K562 (cell line): Measurements from ENCODE around the gene HERC5. TPM values are rescaled to one million over a fixed set of nuclear protein-coding genes. Genes with fewer than 3 reads are reported as not detected.

ENCODE experiments used
- CREB3 ChIP-seq: fragments of 450-650 bp; conservative IDR thresholded peaks from 2 replicates; pipeline ENCODE4 v1.6.1; 2016; ENCODE audit warnings: missing genetic modification characterization, low read depth, mild to moderate bottlenecking, missing compliant biosample characterization, moderate library complexity
- EWSR1 ChIP-seq: fragments of 450-650 bp; IDR thresholded peaks from 2 replicates; pipeline ENCODE4 v1.6.1; 2018; ENCODE audit warnings: borderline replicate concordance, mild to moderate bottlenecking, low read depth, moderate library complexity; ENCODE audit not compliant: partially characterized antibody
- FOXA3 ChIP-seq, 2 experiments: fragments of 450-650 bp in 1 of 2; sonication (generic) in 1 of 2; formaldehyde crosslinking; IDR thresholded peaks in 1 of 2; conservative IDR thresholded peaks in 1 of 2; 2 replicates each; pipeline versions ENCODE4 v1.4.0 to v1.8.0; 2020 to 2022; ENCODE audit warnings: mild to moderate bottlenecking in 2 of 2, missing genetic modification reagents in 1 of 2
- FOXM1 ChIP-seq, 2 experiments: fragments of 450-650 bp in 1 of 2; sonication (generic) in 1 of 2; formaldehyde crosslinking in 1 of 2; IDR thresholded peaks; 2 replicates each; pipeline versions ENCODE4 v1.6.1 to v1.9.0; 2017 to 2022; ENCODE audit warnings: low read depth in 2 of 2, mild to moderate bottlenecking in 2 of 2, missing genetic modification reagents in 1 of 2, moderate library complexity in 1 of 2
- KLF13 ChIP-seq: fragments of 450-650 bp; IDR thresholded peaks from 2 replicates; pipeline ENCODE4 v1.6.1; 2016; ENCODE audit warnings: missing genetic modification characterization, low read depth, mild to moderate bottlenecking, missing compliant biosample characterization, moderate library complexity, borderline replicate concordance
- LCOR ChIP-seq: sonication (generic); formaldehyde crosslinking; IDR thresholded peaks from 2 replicates; pipeline ENCODE4 v1.8.0; 2022; ENCODE audit warnings: mild to moderate bottlenecking, missing genetic modification reagents
- NCOR1 ChIP-seq: fragments of 450-650 bp; IDR thresholded peaks from 2 replicates; pipeline ENCODE4 v1.6.1; 2016; ENCODE audit warnings: mild to moderate bottlenecking, moderate library complexity
- PCBP2 ChIP-seq: fragments of 200-400 bp; formaldehyde crosslinking; IDR thresholded peaks from 2 replicates; pipeline ENCODE4 v1.6.1; 2018; ENCODE audit warnings: low read length, low read depth, mild to moderate bottlenecking, moderate library complexity; ENCODE audit not compliant: poor library complexity, severe bottlenecking
- POU5F1 ChIP-seq: fragments of 150-350 bp; IDR thresholded peaks from 2 replicates; pipeline ENCODE4 v1.6.1; 2014; ENCODE audit warnings: borderline replicate concordance, low read length, low read depth, mild to moderate bottlenecking; ENCODE audit not compliant: partially characterized antibody
- PYGO2 ChIP-seq: fragments of 450-650 bp; IDR thresholded peaks from 2 replicates; pipeline ENCODE4 v1.6.1; 2016; ENCODE audit warnings: mild to moderate bottlenecking, missing genetic modification characterization, moderate library complexity, missing compliant biosample characterization
- RBBP5 ChIP-seq: fragments of 200-600 bp; sonication (generic); IDR thresholded peaks from 2 replicates; pipeline ENCODE4 v1.6.1; 2012; ENCODE audit warnings: borderline replicate concordance, mild to moderate bottlenecking, low read length, control low read depth, inconsistent platforms; ENCODE audit not compliant: insufficient read depth, poor library complexity, severe bottlenecking
- SLC30A9 ChIP-seq: fragments of 250-450 bp; sonication (Bioruptor Pico); IDR thresholded peaks from 2 replicates; pipeline ENCODE4 v1.8.0; 2022; ENCODE audit warnings: mild to moderate bottlenecking, moderate library complexity
- SMAD1 ChIP-seq: fragments of 150-350 bp; IDR thresholded peaks from 2 replicates; pipeline ENCODE4 v1.6.1; 2014; ENCODE audit warnings: low read length, low read depth; ENCODE audit not compliant: partially characterized antibody
- SMARCC2 ChIP-seq: fragments of 450-650 bp; IDR thresholded peaks from 2 replicates; pipeline ENCODE4 v1.6.1; 2017; ENCODE audit warnings: antibody characterized with exemption, moderate library complexity, mild to moderate bottlenecking, low read depth
- TFAP4 ChIP-seq: sonication (generic); formaldehyde crosslinking; IDR thresholded peaks from 2 replicates; pipeline ENCODE4 v1.8.0; 2022; ENCODE audit warnings: missing genetic modification reagents, mild to moderate bottlenecking, moderate library complexity, borderline replicate concordance
- ZMIZ1 ChIP-seq, 2 experiments: fragments of 150-350 bp in 1 of 2; IDR thresholded peaks; 2 replicates each; pipeline ENCODE4 v1.6.1; 2012 to 2016; ENCODE audit warnings: low read depth in 2 of 2, low read length in 2 of 2, mild to moderate bottlenecking in 1 of 2, moderate library complexity in 1 of 2
- ZNF146 ChIP-seq: IDR thresholded peaks from one replicate; pipeline ENCODE4 v1.6.1; 2018; ENCODE audit warnings: missing compliant biosample characterization; ENCODE audit not compliant: unreplicated experiment
- ZNF212 ChIP-seq: fragments of 450-650 bp; formaldehyde crosslinking; IDR thresholded peaks from 2 replicates; pipeline ENCODE4 v1.4.0; 2020; ENCODE audit warnings: mild to moderate bottlenecking
- ZNF408 ChIP-seq: fragments of 250-450 bp; sonication (Bioruptor Pico); IDR thresholded peaks from 2 replicates; pipeline ENCODE4 v1.4.0; 2020; ENCODE audit warnings: low read depth, mild to moderate bottlenecking, moderate library complexity
- ZNF76 ChIP-seq: fragments of 250-450 bp; sonication (Bioruptor Pico); IDR thresholded peaks from 2 replicates; pipeline ENCODE4 v1.4.0; 2020; ENCODE audit warnings: mild to moderate bottlenecking, moderate library complexity, borderline replicate concordance
- polyA plus RNA-seq, 8 experiments: library from polyadenylated mRNA; depleted of rRNA in 4 of 8; stranded (reverse) in 5 of 8; unstranded in 3 of 8; fragments of >200 nt; fragmentation: Nextera tagmentation in 2 of 8; fragmentation: Illumina TruSeq in 1 of 8; extraction: Ambion mirVana in 2 of 8; extraction: Trizol in 1 of 8; gene quantifications; 2 replicates each; pipeline versions ENCODE4 v1.2.1 to v1.2.3, GENCODE V29; 2011 to 2014; ENCODE audit warnings: inconsistent platforms in 1 of 8, missing spikeins in 1 of 8
- total RNA-seq, 7 experiments: library from RNA; depleted of rRNA in 6 of 7; stranded (reverse); fragments of >200 nt in 6 of 7; fragmentation: Illumina TruSeq in 2 of 7; extraction: Trizol in 2 of 7; gene quantifications; 2 replicates each; pipeline versions ENCODE4 v1.2.1 to v1.2.3, GENCODE V29; 2011 to 2021; ENCODE audit warnings: low replicate concordance in 1 of 7

HERC5 gene
- total and polyA plus RNA-seq, 9 of the 15 experiments (the other 6 are each of a cell fraction or from before 2014, with no cell fraction given) = 0.18 TPM; not detected in 8

GRCh38 chr4:88523325-88524129, 66.6 kb downstream of the HERC5 start, which contains the start of gene PYURF (continued):
- TF ChIP-seq PCBP2 (no peak), FOXA3 (CRISPR knock-in tag; conservative IDR thresholded peaks at IDR 0.05 in 1 of 2, IDR thresholded peaks at IDR 0.05 in 1 of 2) (no peak), NCOR1 (no peak), ZNF212 (CRISPR knock-in tag) (no peak), ZNF76 (CRISPR knock-in tag) (no peak), SLC30A9 (CRISPR knock-in tag) (no peak), FOXM1 (IDR thresholded peaks at IDR 0.05; ENCODE audit: low read depth) (no peak), FOXM1 (CRISPR knock-in tag; IDR thresholded peaks at IDR 0.05; ENCODE audit: low read depth) (peak; percentile 83; the same call in 1 of the 2 replicates), ZMIZ1 (IDR thresholded peaks at IDR 0.05; ENCODE audit: low read depth in 2 of 2, low read length in 2 of 2) (peak in 1 of 2 experiments; percentile 46; a peak in 1 of 4 replicates), ZNF408 (CRISPR knock-in tag) (no peak), POU5F1 (no peak), SMARCC2 (0 out of 2 replicates have a peak, but pooled peaks have one; percentile 13), SMAD1 (peak; percentile 81), TFAP4 (CRISPR knock-in tag) (peak; percentile 78; the same call in 1 of the 2 replicates), EWSR1 (no peak), PYGO2 (tag) (no peak), ZNF146 (CRISPR knock-in tag) (no peak), KLF13 (tag) (peak; percentile 85), RBBP5 (peak; percentile 93), CREB3 (tag) (no peak), LCOR (CRISPR knock-in tag) (0 out of 2 replicates have a peak, but pooled peaks have one; percentile 44)
